Measurements from ENCODE around the gene GABBR2.

GRCh38 chr9:98314381-98315066 lies 394.2 kb downstream of the GABBR2 start:
- no peak for TF ChIP-seq CTCF (conservative IDR thresholded peaks at IDR 0.05; ENCODE audit: low read depth, low read length)
- TF ChIP-seq EZH2 (IDR thresholded peaks at IDR 0.05; ENCODE audit: borderline replicate concordance, low read depth, low read length, poor library complexity, severe bottlenecking), result no peak

All from A673 (cell line).